ENCODE results near the gene CDADC1.

The CDADC1 gene

GRCh38 chr13:49300276-49300675, 52.6 kb downstream of the CDADC1 start:
- Histone ChIP-seq H3K36me3 (ENCODE audit: low read length) (no peaks in the 10 kb centered on the region), H3K9ac (ENCODE audit: low read length) (no peak overlapping the region), H3K9me2 (replicated peaks; ENCODE audit: insufficient read depth, low read length) (no peaks in the 10 kb centered on the region), H3K9me3 (ENCODE audit: insufficient read depth, low read length) (no peaks in the 10 kb centered on the region), H3K4me3 (ENCODE audit: insufficient read depth, low read length, poor library complexity, severe bottlenecking) (no peak overlapping the region), H2AFZ (ENCODE audit: low read depth, low read length, severe bottlenecking) (no peak overlapping the region), H4K20me1 (ENCODE audit: low read depth, low read length) (no peaks in the 10 kb centered on the region), H3K79me2 (ENCODE audit: insufficient read depth, low read length) (no peaks in the 10 kb centered on the region), H3K4me2 (ENCODE audit: low read depth, low read length, poor library complexity, severe bottlenecking) (no peak overlapping the region), H3F3A (ENCODE audit: insufficient read depth) (no peaks in the 10 kb centered on the region), H3K27ac (ENCODE audit: low read depth, low read length) (no peak overlapping the region), H3K27me3 (ENCODE audit: low read length) (no peaks in the 10 kb centered on the region)
- TF ChIP-seq CTCF (IDR thresholded peaks at IDR 0.05; ENCODE audit: insufficient read depth, low read length, poor library complexity, severe bottlenecking), result no peak
- no peak for TF ChIP-seq EZH2phosphoT487 (conservative IDR thresholded peaks at IDR 0.05; ENCODE audit: low read length)

GRCh38 chr13:49300739-49301589, 53.2 kb downstream of the CDADC1 start:
- H3K27me3 ChIP-seq (ENCODE audit: low read length), result no peaks in the 10 kb centered on the region
- H3K36me3 ChIP-seq (ENCODE audit: low read length), result no peaks in the 10 kb centered on the region
- H3K9ac ChIP-seq (ENCODE audit: low read length), result no peak overlapping the region
- no peaks in the 10 kb centered on the region for H3K9me2 ChIP-seq (replicated peaks; ENCODE audit: insufficient read depth, low read length)
- TF ChIP-seq EZH2phosphoT487 (conservative IDR thresholded peaks at IDR 0.05; ENCODE audit: low read length) (no peak), CTCF (IDR thresholded peaks at IDR 0.05; ENCODE audit: insufficient read depth, low read length, poor library complexity, severe bottlenecking) (peak; percentile 90)
- no peaks in the 10 kb centered on the region for H3F3A ChIP-seq (ENCODE audit: insufficient read depth)
- no peaks in the 10 kb centered on the region for H4K20me1 ChIP-seq (ENCODE audit: low read depth, low read length)
- peak overlapping the region; percentile 40 for H3K4me2 ChIP-seq (ENCODE audit: low read depth, low read length, poor library complexity, severe bottlenecking)
- H3K79me2 ChIP-seq (ENCODE audit: insufficient read depth, low read length), result no peaks in the 10 kb centered on the region
- H3K9me3 ChIP-seq (ENCODE audit: insufficient read depth, low read length), result no peaks in the 10 kb centered on the region
- H3K27ac ChIP-seq (ENCODE audit: low read depth, low read length), result no peak overlapping the region
- H2AFZ ChIP-seq (ENCODE audit: low read depth, low read length, severe bottlenecking), result peak overlapping the region; percentile 59
- H3K4me3 ChIP-seq (ENCODE audit: insufficient read depth, low read length, poor library complexity, severe bottlenecking), result no peak overlapping the region

GRCh38 chr13:49302222-49302621, 54.5 kb downstream of the CDADC1 start:
- Histone ChIP-seq H2AFZ (ENCODE audit: low read depth, low read length, severe bottlenecking) (no peak overlapping the region), H3K36me3 (ENCODE audit: low read length) (no peaks in the 10 kb centered on the region)

More at GRCh38 chr13:49302222-49302621, 54.5 kb downstream of the CDADC1 start:
- Histone ChIP-seq H4K20me1 (ENCODE audit: low read depth, low read length) (no peaks in the 10 kb centered on the region), H3K4me3 (ENCODE audit: insufficient read depth, low read length, poor library complexity, severe bottlenecking) (no peak overlapping the region), H3K9me3 (ENCODE audit: insufficient read depth, low read length) (no peaks in the 10 kb centered on the region), H3K27me3 (ENCODE audit: low read length) (no peaks in the 10 kb centered on the region), H3K9me2 (replicated peaks; ENCODE audit: insufficient read depth, low read length) (no peaks in the 10 kb centered on the region), H3K9ac (ENCODE audit: low read length) (no peak overlapping the region), H3K27ac (ENCODE audit: low read depth, low read length) (no peak overlapping the region), H3K4me2 (ENCODE audit: low read depth, low read length, poor library complexity, severe bottlenecking) (no peak overlapping the region), H3K79me2 (ENCODE audit: insufficient read depth, low read length) (no peaks in the 10 kb centered on the region), H3F3A (ENCODE audit: insufficient read depth) (no peaks in the 10 kb centered on the region)
- TF ChIP-seq CTCF (IDR thresholded peaks at IDR 0.05; ENCODE audit: insufficient read depth, low read length, poor library complexity, severe bottlenecking), result no peak
- no peak for TF ChIP-seq EZH2phosphoT487 (conservative IDR thresholded peaks at IDR 0.05; ENCODE audit: low read length)
